HL-60/S4 (cell line): ENCODE measurements around the gene RGS9.

Experiments
- in situ Hi-C: fragments of 300-500 bp; cut with MboI; formaldehyde crosslinking; loops from 2 replicates; pipeline ENCODE4 v1.14.3; 2022; ENCODE audit warnings: low sequenced_read_pairs

RGS9 gene

GRCh38 chr17:65154770-65155589 lies 17.8 kb downstream of the RGS9 start:
- in situ Hi-C loops, result no loop called here

GRCh38 chr17:65155622-65156021 lies 18.5 kb downstream of the RGS9 start:
- in situ Hi-C loops, result no loop called here

- in situ Hi-C loops, result no loop called here
Measured at GRCh38 chr17:65156185-65156834, 19.1 kb downstream of the RGS9 start.

- in situ Hi-C loops, result no loop called here
Measured at GRCh38 chr17:65156835-65157565, 19.8 kb downstream of the RGS9 start.

- in situ Hi-C loops, result no loop called here
Measured at GRCh38 chr17:65158041-65158440, 20.9 kb downstream of the RGS9 start.

- in situ Hi-C loops, result no loop called here
Measured at GRCh38 chr17:65158622-65159021, 21.5 kb downstream of the RGS9 start.

- in situ Hi-C loops, result no loop called here
Measured at GRCh38 chr17:65160516-65160915, 23.3 kb downstream of the RGS9 start.

GRCh38 chr17:65163990-65164495 lies 26.9 kb downstream of the RGS9 start:
- in situ Hi-C loops, result no loop called here

GRCh38 chr17:65166787-65167186 lies 29.6 kb downstream of the RGS9 start:
- in situ Hi-C loops, result no loop called here

- in situ Hi-C loops, result no loop called here
Measured at GRCh38 chr17:65167566-65167965, 30.4 kb downstream of the RGS9 start.

GRCh38 chr17:65169691-65170090 lies 32.5 kb downstream of the RGS9 start:
- in situ Hi-C loops, result no loop called here

- in situ Hi-C loops, result no loop called here
Measured at GRCh38 chr17:65170839-65171238, 33.7 kb downstream of the RGS9 start.

GRCh38 chr17:65171752-65172151 lies 34.6 kb downstream of the RGS9 start:
- in situ Hi-C loops, result no loop called here

GRCh38 chr17:65172496-65173136 lies 35.4 kb downstream of the RGS9 start:
- in situ Hi-C loops, result no loop called here

- in situ Hi-C loops, result no loop called here
Measured at GRCh38 chr17:65173284-65173793, 36.2 kb downstream of the RGS9 start.

GRCh38 chr17:65173976-65174683 lies 37.0 kb downstream of the RGS9 start:
- in situ Hi-C loops, result no loop called here

- in situ Hi-C loops, result no loop called here
Measured at GRCh38 chr17:65174974-65175373, 37.8 kb downstream of the RGS9 start.

- in situ Hi-C loops, result no loop called here
Measured at GRCh38 chr17:65175952-65176351, 38.8 kb downstream of the RGS9 start.

GRCh38 chr17:65176646-65177409 lies 39.7 kb downstream of the RGS9 start:
- in situ Hi-C loops, result no loop called here
